Activated T-cell treated with anti-CD3 and anti-CD28 coated beads for 48 hours (primary cell): Measurements from ENCODE around the gene RNF19B.

Experiments used
- DNase-seq: peaks from one replicate; pipeline ENCODE4 v3.0.0-alpha.2; 2020; ENCODE audit warnings: low read depth

Gene RNF19B

GRCh38 chr1:32965251-32965747, 690 bp upstream of the RNF19B start:
- DNase-seq = no peak

DNA sequence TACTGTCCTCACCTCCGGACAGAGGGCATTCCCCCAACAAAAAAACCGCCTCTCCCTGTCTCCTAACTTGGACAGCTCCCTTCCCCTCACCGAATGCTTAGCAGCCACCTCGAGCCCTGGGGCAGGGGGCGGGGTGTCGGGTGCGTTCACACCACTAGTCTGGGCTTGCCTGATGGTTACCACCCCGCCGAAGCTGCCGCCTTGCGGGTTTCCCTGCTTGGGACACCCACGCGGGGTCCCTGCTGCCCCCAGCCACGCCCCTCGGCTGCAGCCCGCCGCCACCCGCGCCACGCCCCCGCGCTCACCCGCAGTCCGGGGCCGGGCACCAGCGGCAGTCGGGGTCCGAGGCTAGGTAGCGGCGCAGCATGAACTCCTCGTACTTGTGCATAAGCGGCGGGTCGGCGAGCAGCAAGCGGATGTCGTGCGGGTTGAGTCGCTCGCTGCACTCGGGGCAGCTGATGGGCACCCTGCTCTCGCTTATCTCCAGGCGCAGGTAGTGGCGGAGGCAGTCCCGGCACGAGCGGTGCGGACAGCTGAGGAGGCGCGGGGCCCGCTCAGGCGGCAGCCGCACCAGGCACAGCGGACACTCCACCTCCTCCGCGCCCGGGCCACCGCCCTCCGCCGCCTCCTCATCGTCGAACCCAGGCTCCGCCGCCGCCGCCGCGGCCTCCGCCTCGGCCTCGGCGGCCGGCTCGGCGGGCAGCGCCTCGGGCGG, 706 bp downstream of the RNF19B start:
- DNase-seq = peak; percentile 52

GRCh38 chr1:32962248-32962896, 2.2 kb downstream of the RNF19B start:
- DNase-seq = no peak

GRCh38 chr1:32960819-32961355, 3.7 kb downstream of the RNF19B start:
- DNase-seq = no peak

GRCh38 chr1:32960342-32960741, 4.3 kb downstream of the RNF19B start:
- no peak for DNase-seq

DNA sequence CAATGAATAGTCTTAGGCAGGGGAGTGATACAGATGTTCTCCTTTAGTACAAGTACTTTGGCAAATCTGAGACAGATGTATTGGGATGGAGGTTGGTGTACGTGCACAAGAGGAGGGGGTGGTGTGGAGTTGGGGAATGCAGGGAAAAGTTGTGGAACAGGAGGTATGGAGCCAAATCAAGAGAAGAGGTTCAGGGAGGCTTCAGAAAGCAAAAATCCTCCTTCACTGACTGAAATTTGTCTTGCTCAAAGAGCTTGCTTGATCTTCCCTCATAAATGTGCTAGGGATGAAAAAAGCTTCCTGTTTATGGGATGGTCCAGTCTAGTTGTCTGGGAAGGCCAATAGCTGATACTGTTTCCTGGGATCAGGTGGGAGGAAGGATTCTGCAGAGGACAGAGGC, 5.8 kb downstream of the RNF19B start:
- no peak for DNase-seq

DNA sequence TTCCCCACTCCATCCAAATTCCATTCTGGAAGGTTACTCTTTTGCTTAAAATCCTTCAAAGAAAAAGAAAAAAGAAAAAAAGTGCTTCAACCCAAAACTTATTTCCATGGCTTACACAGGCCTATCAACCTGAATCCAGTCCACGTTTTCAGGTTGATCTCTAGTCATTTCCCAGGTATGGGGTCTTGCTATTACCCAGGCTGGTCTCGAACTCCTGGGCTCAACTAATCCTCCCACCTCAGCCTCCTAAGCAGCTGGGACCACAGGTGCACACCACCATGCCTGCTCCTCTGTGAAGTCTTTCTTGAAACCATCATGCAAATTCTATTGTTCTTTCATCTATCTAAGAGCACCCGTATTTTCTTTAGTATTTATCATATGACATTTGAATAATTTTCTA, 7.6 kb downstream of the RNF19B start:
- DNase-seq = no peak

DNA sequence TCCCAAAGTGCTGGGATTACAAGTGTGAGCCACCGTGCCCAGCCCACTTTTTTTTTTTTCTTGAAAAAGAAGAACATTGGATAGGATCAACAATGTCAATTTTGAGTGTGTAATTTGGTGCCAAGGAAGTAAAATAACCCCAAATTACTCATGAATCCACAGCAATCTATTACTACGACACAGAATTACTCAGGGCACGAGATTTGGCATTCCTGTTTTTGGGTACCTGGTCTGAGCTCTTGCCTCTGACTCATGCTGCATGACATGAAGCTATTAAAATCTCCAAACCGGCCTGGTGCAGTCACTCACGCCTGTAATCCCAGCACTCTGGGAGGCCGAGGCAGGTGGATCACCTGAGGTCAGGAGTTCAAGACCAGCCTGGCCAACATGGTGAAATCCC, 10.4 kb downstream of the RNF19B start:
- no peak for DNase-seq

GRCh38 chr1:32953495-32953894, 11.1 kb downstream of the RNF19B start:
- no peak for DNase-seq

DNA sequence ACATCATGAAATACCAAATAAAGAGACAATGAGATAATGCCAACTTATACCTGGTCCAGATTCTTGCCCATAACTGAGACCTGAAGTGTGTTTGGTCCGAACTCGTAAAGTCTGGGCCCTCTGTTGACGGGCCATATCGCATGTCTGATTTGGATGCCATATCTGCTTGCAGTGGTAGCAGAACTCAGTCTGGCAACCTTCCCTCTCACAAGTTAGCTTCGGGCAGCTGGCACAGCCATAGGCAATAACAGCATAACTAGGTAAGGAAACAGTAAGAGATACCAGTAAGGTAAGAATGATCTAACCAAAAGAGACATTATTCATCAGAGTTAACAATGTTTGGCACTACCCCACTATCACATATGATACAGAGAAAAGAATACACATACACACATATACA, 15.1 kb downstream of the RNF19B start:
- no peak for DNase-seq

DNA sequence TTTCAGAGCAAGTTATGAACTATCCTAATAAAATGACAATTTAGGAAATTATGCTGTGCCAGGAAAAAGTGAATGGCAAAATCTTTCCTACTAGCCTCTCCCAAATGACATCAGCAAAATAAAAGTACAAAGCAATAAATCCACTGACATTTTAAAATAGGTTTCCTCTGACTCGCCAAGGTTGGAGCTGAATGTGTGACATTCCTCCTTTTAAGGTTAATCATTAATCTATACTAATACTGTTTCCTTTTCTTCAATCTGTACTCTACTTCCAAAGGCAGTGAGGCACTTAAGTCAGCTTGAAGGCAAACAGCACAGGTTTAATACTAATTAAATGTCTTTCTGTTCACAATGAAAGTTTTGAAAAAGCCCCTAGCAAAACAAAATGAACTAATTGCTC, 15.7 kb downstream of the RNF19B start:
- no peak for DNase-seq

GRCh38 chr1:32948390-32948722, 16.3 kb downstream of the RNF19B start:
- no peak for DNase-seq

- DNase-seq = no peak
Measured at GRCh38 chr1:32947669-32948389, 16.8 kb downstream of the RNF19B start.

DNA sequence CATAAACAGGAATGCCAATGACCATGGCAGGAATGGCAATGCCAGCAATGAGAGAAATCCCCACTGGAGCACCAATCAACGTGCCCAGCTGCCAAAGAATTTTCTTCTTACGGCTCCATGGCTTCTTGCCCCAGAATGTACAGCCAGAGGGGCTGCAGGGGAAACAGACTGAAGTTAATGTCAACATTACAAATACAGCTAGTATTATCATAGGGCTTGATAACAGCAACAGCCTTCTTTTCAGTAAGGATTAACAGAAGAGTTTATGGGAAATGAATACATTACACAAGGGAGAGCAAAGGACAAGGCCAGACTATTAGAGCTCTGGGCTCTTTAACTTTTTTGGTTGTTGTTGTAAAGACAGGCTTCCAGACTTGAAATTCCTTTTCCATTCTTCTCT, 18.2 kb downstream of the RNF19B start:
- DNase-seq = no peak

GRCh38 chr1:32944180-32944579, 20.4 kb downstream of the RNF19B start:
- no peak for DNase-seq

- DNase-seq = no peak
Measured at GRCh38 chr1:32939655-32940371, 24.8 kb downstream of the RNF19B start.

GRCh38 chr1:32937061-32937460, 27.5 kb downstream of the RNF19B start:
- no peak for DNase-seq

GRCh38 chr1:32934535-32934934, 30.1 kb downstream of the RNF19B start:
- no peak for DNase-seq

DNA sequence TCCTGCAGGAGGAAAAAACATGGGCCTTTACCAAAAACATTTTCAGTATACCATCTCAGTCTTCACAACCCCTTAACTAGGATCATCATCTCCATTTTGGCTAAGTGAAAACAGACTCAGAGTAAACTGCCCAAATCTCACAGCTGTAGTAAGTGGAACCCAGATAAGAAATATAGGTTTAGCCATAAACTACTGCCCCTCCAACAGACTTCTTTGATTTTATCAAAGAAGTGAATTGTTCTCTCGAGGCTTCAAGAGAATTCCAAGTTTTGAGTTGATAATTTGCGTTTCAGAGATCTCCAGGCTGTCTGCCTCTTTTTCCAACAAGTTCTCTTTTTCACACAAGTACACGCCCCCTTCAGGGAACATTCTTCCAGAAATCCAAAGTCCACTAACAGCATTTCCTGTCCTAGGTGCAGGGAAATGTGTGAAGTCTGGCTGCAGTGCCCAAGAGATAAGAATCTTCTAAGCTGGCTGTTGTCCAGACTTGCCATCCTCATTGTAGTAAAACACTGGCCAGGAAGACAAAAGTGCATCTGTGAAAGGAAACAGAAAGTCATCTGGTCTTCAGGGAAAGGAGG, 30.8 kb downstream of the RNF19B start:
- DNase-seq = no peak

DNA sequence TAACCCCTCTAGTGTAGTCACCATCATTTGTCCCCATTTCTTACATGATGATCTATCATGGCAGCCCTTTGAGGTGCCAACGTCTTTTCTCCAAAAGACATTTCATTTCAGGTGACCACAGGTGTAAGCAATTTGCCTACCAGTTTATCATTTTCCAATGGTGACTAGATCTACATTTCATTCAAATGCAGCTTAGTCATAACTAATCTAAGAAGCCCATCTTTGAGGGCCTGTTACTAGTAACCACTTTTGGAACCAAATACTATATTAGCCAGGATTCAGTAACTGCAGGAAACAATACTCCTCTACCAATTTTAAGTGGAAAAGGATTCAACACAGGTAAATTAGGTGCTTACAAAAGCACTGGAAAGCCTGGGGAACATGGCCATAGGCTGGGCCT, 32.8 kb downstream of the RNF19B start:
- DNase-seq = no peak

- no peak for DNase-seq
Measured at GRCh38 chr1:32929366-32929765, 35.2 kb downstream of the RNF19B start.

DNA sequence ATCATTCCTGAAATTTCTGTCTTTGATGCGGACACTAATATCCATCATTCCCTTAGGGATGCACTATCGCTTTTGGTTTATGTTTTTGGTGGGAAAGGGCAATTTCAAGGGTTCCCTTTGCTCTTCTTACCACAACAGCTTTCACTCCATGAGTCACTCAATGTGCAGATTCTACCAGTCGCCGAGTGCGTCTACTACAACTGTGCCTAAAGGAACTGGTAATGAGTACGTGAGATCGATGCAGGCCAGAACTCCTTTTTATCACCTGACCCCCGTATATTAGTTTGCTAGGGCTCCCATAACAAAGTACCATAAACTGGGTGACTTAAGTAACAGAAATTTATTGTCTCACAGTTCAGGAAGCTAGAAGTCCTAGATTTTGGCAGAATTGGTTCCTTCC, 35.9 kb downstream of the RNF19B start:
- no peak for DNase-seq
